Measurements from ENCODE around the gene PON2.

PON2 gene

DNA sequence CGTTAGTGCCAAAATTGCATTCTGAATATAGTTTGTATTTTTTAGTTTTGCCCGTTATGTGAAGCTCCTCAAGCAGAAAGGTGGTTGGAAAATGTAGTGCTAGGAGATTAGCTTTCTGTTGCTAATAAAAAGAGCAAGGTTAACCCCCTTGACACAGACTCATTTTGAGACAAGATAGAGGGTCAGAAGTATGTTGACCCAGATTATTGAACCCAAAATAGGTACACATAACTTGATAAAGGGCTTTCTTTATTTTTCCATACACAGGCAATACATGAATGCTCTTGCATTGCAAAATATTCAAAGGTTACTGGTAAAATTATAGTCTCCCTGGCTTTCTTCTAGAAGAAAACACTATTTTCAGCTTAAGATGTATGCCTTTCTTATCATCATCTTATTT, 10.0 kb upstream of the PON2 start:
- DNase-seq (ENCODE audit: low read depth in 2 of 2), result no peak

DNA sequence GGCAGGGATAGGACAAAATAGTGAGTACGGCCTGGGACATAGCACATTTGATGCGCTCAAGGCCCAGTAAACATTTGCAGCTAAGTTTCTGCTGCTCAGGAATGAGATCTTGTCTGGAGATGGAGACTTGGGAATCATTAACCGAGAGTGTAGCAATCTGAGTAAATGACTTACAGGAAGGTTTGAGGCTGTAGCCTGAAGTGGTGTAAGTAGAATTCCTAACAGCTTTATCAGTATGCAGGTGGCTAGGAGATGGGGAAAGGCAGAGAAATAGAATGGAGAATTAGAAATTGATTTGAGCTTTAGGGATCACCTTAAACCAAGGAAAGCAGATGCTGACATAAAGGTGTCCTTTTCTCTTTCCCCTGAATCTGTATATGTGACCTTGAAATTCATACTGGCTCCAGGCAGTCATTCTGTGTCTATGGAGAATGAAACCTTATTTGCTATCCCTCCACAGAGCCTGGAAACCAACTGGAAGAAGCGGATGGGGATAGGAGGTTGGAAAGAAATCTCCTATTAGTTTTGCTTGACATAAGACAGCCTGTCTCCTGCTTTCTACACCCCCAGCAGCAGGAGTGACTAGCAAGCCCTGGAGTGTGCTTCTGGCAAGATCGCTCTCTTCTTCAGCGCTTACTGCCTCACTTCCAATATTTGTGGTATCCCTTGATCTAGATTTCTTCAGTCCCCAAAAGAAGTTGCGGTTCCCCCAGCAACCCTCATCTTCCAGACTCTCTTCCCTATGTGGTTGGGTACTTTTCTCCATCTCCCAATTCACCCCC, 6.4 kb upstream of the PON2 start:
- DNase-seq (ENCODE audit: low read depth in 2 of 2), result no peak

DNA sequence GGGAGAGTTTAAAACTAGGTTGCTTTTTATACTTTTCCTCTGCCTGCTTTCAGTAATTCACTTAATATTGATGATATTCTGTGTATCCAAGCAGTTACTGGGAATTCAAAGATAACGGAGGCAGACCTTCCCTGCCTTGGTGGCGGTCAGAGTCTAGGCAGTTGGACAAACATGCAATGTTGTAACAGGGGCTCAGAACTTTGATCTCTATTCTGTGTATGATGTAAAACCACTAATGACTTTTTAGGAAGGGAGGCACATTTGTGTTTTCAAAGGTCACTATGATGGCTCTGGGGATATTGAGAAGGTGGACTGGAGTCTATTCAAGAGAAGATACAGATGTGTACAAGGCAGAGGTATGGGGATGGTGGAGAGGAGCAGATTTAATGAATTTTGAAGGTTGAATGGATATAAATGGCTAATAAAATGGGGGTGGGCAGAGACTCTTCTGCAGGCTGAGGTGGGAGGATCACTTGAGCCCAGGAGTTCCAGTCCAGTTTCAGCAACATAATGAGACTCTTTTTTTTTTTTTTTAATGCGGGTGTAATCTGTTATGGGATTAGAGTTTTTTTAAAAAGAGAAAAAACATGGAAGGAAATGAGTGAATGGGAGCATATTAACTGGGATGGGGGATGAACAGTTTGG, 5.7 kb upstream of the PON2 start:
- DNase-seq (ENCODE audit: low read depth in 2 of 2), result no peak

DNA sequence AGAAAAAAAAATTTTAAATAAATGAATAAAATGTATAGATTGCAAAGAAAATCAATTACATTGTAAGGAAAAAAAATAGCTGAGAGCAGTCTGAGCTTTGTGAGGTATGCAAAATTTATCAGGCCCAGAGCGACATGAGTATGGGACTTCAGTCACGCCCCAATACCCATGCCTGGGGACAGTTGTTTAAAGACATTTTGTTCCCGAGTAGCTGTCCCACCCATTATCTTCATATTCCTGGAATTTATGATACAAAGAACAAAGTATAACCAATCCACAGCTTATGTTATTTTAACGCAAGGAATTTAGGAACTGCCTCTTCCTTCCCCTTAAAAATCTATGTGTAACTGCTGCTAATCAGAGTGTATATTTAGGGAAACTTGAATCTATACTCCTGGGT, 1.6 kb upstream of the PON2 start:
- no peak for DNase-seq (ENCODE audit: low read depth in 2 of 2)

- no peak for DNase-seq (ENCODE audit: low read depth in 2 of 2)
Observed at GRCh38 chr7:95435422-95435780, 573 bp upstream of the PON2 start.

DNA sequence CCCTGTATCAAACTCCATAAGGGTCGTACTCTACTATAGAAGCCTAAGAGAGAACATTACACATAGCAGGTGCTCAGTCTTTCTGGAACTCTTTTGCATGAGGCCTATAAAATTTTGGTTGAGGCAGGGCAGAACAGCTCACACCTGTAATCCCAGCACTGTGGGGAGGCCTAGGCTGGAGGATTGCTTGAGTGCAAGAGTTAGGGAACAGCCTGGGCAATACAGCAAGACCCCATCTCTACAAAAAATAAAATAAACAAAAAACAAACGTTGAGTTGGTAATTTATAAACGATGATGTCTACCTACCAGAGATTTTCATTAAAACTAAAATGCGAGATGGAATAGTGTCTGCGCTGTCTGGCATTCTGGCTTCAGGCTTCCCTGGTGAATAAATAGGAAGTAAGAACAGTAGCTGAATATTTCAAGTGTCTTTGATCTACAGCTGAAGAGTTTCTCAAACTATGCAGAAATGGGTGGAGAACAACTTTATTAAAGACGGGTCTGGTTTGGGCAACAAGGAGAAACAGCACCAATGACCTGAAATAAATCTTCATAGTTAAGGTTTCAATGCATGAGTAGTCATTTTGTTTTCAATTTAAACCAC, 774 bp downstream of the PON2 start:
- DNase-seq (ENCODE audit: low read depth in 2 of 2), result no peak

DNA sequence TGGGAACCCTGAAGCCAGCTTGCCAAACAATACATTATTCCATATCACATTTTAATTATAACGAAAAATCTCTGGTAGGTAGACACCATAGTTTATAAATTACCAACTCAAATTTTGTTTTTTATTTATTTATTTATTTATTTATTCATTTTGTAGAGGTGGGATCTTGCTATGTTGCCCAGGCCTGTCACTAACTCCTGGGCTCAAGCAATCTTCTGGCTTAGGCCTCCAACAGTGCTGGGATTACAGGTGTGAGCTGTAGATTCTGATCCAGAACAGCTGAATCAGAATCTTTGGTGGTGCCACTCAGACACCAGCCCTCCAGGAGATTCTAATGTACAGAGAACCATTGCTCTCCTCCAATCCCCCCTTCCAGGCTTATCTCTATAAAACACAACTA, 1.7 kb downstream of the PON2 start:
- no peak for DNase-seq (ENCODE audit: low read depth in 2 of 2)

- DNase-seq (ENCODE audit: low read depth in 2 of 2), result no peak
Observed at GRCh38 chr7:95432606-95433005, 2.2 kb downstream of the PON2 start.

DNA sequence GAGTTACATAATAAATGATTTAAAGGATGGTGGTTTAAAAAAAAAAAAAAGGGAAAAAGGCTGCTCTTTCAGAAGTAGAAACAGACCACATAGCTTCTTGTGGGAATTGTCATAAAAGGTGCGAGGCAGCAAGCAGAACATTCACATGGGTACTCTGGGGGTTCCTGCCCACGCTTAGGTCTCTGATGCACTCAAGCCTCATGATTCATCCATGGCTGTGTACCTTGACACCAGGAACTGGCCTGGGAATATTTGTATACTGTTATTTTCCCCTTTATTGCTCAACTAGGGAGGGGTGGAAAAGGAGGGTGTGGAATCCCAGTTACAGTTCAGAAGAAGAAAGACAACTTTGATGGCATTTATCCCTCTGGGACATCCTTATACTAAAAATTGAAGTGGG, 4.0 kb downstream of the PON2 start:
- no peak for DNase-seq (ENCODE audit: low read depth in 2 of 2)

DNA sequence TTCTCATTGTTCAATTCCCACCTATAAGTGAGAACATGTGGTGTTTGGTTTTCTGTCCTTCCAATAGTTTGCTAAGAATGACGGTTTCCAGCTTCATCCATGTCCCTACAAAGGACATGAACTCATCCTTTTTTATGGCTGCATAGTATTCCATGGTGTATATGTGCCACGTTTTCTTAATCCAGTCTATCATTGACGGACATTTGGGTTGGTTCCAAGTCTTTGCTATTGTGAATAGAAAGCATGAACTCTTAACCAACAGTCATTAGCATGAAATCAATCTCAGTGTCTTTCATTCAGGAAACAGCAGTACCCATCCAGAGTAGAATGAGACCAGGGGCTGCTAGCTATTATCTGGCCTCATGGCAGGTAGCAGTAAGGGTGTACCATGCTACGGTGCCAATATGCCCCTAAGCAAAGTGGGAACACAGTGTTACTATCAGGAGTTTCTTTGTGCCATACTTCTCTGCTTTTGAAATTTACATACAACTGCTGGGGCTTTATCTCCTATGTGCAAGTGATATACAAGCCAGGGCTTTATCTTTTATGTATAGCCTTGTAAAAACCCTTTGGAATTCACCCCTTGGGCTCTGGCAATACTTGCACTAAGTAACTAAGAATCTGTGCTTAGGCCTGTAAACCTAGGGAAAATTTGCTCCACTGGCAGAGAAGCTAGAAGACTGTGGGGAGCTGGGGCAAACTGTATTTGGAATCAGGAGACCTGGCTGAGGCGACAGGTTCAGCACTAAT, 5.4 kb downstream of the PON2 start:
- DNase-seq (ENCODE audit: low read depth in 2 of 2), result no peak

DNA sequence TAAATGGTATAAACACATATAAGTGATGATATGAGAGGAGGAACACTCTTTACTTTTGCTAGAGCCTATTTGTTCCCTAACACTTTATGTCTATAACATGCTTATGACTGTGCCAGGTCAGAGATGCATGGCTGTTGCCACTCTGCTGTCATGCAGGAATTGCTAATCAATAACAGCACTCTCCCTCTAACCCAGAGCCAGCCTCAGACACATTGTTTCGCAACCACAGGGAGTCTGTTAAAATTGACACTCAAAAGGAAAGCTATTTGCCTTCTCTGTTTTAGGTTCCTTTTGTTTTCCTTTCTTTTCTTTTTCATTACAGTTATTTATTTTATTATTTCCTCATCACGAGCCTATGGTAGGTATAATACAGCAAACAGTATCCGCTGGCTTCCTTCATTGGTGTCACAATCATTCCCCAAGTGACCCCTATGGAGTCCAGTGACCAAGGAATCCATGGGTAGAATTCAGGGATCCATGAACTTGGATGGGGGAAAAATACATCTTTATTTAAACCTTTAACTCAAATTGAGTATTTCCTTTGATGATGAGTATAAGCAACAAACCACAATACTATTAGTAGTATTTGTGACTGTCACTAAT, 6.8 kb downstream of the PON2 start:
- DNase-seq (ENCODE audit: low read depth in 2 of 2), result no peak

- no peak for DNase-seq (ENCODE audit: low read depth in 2 of 2)
Observed at GRCh38 chr7:95427166-95427565, 7.7 kb downstream of the PON2 start.

- DNase-seq (ENCODE audit: low read depth in 2 of 2), result no peak
Observed at GRCh38 chr7:95425694-95426093, 9.1 kb downstream of the PON2 start.

DNA sequence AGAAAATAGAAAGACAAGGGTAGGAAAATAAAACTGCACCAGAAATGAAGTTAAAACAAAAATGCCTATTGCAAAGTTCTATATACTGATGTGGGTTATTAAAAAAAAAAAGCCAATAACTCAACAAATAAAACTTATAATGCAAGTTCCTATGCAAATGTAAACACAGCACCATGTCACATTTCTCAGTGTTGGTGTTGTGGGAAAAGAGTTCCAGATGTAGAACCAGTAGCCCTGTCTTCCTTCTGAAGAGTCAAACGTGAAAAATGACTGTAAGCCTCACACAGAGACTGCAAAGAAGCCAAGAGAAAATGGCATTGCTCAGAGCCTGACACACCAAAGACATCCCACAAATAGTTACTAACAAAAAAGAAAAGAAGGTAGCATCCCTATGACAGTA, 10.1 kb downstream of the PON2 start:
- no peak for DNase-seq (ENCODE audit: low read depth in 2 of 2)

DNA sequence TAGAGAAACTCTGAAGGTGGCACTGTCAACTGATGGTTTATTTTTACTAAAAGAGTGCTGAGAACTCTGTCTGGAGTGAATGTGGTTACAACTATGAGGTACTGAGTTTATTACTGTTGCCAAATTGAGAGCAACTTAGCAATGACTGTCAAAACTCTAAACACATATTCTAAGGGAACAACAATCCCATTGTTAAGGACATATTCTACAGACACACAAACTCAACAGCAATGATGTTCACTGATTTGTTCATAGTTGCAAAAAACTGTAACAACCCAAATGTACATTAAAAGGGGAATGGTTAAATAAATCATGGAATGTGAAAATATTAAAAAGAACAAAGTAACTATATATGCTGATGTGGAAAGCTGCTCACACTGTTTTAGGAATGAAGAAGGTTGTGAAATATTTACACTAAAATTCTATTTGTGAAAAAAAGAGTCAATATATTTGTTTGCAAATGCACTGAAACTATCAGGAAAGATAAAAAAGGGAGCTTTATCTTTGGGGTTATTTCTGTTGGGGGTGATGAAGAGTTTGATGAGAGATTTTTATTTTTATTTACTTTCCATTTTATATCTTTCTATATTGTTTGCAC, 12.9 kb downstream of the PON2 start:
- no peak for DNase-seq (ENCODE audit: low read depth in 2 of 2)

- no peak for DNase-seq (ENCODE audit: low read depth in 2 of 2)
Observed at GRCh38 chr7:95421000-95421846, 13.6 kb downstream of the PON2 start.

DNA sequence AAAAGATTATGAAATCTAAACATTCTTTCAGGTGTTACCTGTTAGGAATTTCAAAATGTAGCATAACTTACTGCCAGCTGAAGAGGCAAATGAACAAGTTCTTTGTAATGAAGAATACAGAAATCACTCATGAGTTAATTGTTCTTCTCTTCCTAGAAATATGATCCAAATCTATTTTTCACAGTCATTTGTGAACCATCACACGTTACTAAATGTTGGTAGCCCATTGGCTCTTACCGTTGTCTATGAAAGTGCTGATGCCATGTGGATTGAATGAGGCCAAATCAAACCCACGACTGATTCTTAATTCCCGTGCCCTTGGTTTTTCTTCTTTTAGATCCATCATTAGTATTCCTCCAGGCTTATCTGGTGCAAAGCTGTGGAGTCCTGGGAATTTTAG, 22.8 kb downstream of the PON2 start:
- no peak for DNase-seq (ENCODE audit: low read depth in 2 of 2)

DNA sequence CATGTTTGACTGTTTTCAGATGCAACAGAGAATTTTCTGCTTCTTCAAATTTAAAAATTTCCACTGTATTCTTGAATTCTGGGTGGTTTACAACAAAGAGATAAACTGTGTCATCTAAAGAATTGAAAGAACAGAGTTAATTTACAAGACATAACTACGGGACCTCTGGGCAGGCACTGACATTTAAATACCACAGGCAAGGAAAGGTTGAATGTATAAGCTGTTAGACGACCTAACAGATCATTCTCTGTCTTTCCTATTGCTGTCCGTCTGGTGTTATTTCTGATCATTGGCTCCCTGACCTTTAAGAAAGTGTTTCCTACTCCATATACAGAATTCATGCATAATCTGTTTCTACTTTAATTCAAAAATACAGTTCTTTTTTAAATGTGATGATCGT, 23.2 kb downstream of the PON2 start:
- DNase-seq (ENCODE audit: low read depth in 2 of 2), result no peak

DNA sequence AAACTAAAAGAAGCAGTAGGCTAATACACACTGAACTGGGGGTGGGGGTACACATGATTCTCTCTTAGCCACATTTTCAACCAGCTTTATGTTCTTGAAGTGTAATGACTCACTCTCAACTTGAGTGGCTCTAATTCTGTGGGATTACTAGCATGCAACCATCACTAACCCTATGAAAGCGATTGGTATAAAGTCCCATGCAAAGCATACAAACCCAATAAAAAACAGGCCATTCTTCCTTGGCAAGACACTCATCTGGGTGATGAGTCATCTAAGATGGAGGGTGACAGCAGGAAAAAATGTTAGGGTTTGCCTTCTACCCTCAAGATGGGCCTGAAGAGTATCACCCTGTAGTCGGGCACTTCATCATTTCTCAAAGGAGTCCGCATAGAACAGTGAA, 23.8 kb downstream of the PON2 start:
- DNase-seq (ENCODE audit: low read depth in 2 of 2), result no peak

- no peak for DNase-seq (ENCODE audit: low read depth in 2 of 2)
Observed at GRCh38 chr7:95407751-95408150, 27.1 kb downstream of the PON2 start.

- no peak for DNase-seq (ENCODE audit: low read depth in 2 of 2)
Observed at GRCh38 chr7:95405800-95406199, 29.0 kb downstream of the PON2 start.

Measured in stimulated activated CD8-positive, alpha-beta memory T cell treated with anti-CD3 and anti-CD28 coated beads, Interleukin-7, amount 100 ng/mL, for 1 hour (primary cell).